ENCODE data around the gene SLC22A3. TPM values are rescaled to one million over a fixed set of nuclear protein-coding genes. Genes with fewer than 3 reads are reported as not detected.

Gene SLC22A3
- total RNA-seq, 1 experiment from 2014 or later: 0.07 TPM

GRCh38 chr6:160362556-160362955, 14.4 kb downstream of the SLC22A3 start:
- Histone ChIP-seq H3K27me3 (ENCODE audit: insufficient read depth, low read length) (no peaks in the 10 kb centered on the region), H3K9me3 (ENCODE audit: control insufficient read depth in 1 of 2, insufficient read depth in 1 of 2, low read depth in 1 of 2, low read length in 2 of 2) (no peaks in the 10 kb centered on the region), H3K4me3 (replicated peaks in 1 of 2; ENCODE audit: low read depth in 1 of 2, low read length in 2 of 2) (no peak overlapping the region), H2AFZ (ENCODE audit: low read depth, low read length, poor library complexity, severe bottlenecking) (no peak overlapping the region), H3K4me2 (ENCODE audit: low read length) (no peak overlapping the region), H3K79me2 (ENCODE audit: insufficient read depth, low read length) (no peaks in the 10 kb centered on the region), H3K9me2 (ENCODE audit: insufficient read depth) (no peaks in the 10 kb centered on the region), H3K4me1 (ENCODE audit: control insufficient read depth in 1 of 2, insufficient read depth in 2 of 2, low read length in 2 of 2) (no peaks in the 10 kb centered on the region), H3K27ac (ENCODE audit: low read depth, low read length) (no peak overlapping the region), H3K36me3 (ENCODE audit: control insufficient read depth in 1 of 2, insufficient read depth in 2 of 2, low read length in 2 of 2) (no peaks in the 10 kb centered on the region), H3K9ac (ENCODE audit: low read length) (no peak overlapping the region), H4K20me1 (ENCODE audit: insufficient read depth) (no peaks in the 10 kb centered on the region)
- intact Hi-C loops (cut with micrococcal nuclease): no loop called here
- RAD21 ChIA-PET (ENCODE audit: low non-redundant PET in 1 of 2, low total read pairs in 2 of 2, uncharacterized antibody in 2 of 2, unreplicated experiment in 2 of 2): no interaction called here
- no peak for ATAC-seq
- no TSS peak for BruUV-seq (replicated peaks)
- no peak for DNase-seq (ENCODE audit: low read depth, low spot score)
- CTCF ChIA-PET: no interaction called here
- POLR2A ChIA-PET: no interaction called here
- TF ChIP-seq EGR1 (IDR thresholded peaks at IDR 0.05; ENCODE audit: low read depth) (no peak), POLR2A (IDR thresholded peaks at IDR 0.05; ENCODE audit: borderline replicate concordance, extremely low read depth, insufficient read depth, insufficient read length) (no peak), CEBPB (IDR thresholded peaks at IDR 0.05; ENCODE audit: low read depth) (no peak), FOSL1 (IDR thresholded peaks at IDR 0.05; ENCODE audit: low read depth) (no peak), REST (IDR thresholded peaks at IDR 0.05; ENCODE audit: low read depth) (no peak), ZBTB33 (IDR thresholded peaks at IDR 0.05; ENCODE audit: extremely low read depth, insufficient replicate concordance, low read length) (no peak), RAD21 (IDR thresholded peaks at IDR 0.05; ENCODE audit: low read depth) (no peak), EZH2 (IDR thresholded peaks at IDR 0.05) (no peak), CBX3 (IDR thresholded peaks at IDR 0.05; ENCODE audit: low read depth) (no peak), SRF (IDR thresholded peaks at IDR 0.05; ENCODE audit: low read depth) (no peak), ELF1 (IDR thresholded peaks at IDR 0.05; ENCODE audit: borderline replicate concordance, low read depth) (no peak), TCF7L2 (IDR thresholded peaks at IDR 0.05; ENCODE audit: borderline replicate concordance, extremely low read depth, insufficient read depth, insufficient read length) (no peak), YY1 (IDR thresholded peaks at IDR 0.05; ENCODE audit: extremely low read depth, insufficient replicate concordance, low read depth, low read length) (no peak)
